ENCODE results near the gene FCGR3A.

Gene FCGR3A

GRCh38 chr1:161502641-161503393 is 46.8 kb downstream of the FCGR3A start:
- in situ Hi-C loops (cut with MboI; ENCODE audit: low sequenced_read_pairs), result no loop called here

GRCh38 chr1:161502181-161502580 is 47.4 kb downstream of the FCGR3A start:
- in situ Hi-C loops (cut with MboI; ENCODE audit: low sequenced_read_pairs), result no loop called here

GRCh38 chr1:161501234-161501633 is 48.4 kb downstream of the FCGR3A start:
- in situ Hi-C loops (cut with MboI; ENCODE audit: low sequenced_read_pairs), result no loop called here

GRCh38 chr1:161499099-161500039 is 50.2 kb downstream of the FCGR3A start:
- in situ Hi-C loops (cut with MboI; ENCODE audit: low sequenced_read_pairs), result no loop called here

GRCh38 chr1:161498646-161499045 is 51.0 kb downstream of the FCGR3A start:
- in situ Hi-C loops (cut with MboI; ENCODE audit: low sequenced_read_pairs), result no loop called here

GRCh38 chr1:161497961-161498360 is 51.7 kb downstream of the FCGR3A start:
- in situ Hi-C loops (cut with MboI; ENCODE audit: low sequenced_read_pairs), result no loop called here

GRCh38 chr1:161495490-161495889 is 54.1 kb downstream of the FCGR3A start:
- in situ Hi-C loops (cut with MboI; ENCODE audit: low sequenced_read_pairs), result no loop called here

- in situ Hi-C loops (cut with MboI; ENCODE audit: low sequenced_read_pairs), result no loop called here
Measured at GRCh38 chr1:161494091-161494735, 55.4 kb downstream of the FCGR3A start.

GRCh38 chr1:161492827-161493226 is 56.8 kb downstream of the FCGR3A start:
- in situ Hi-C loops (cut with MboI; ENCODE audit: low sequenced_read_pairs), result no loop called here

Measured in hTERT RPE-1 (cell line).